ENCODE results near the gene GLDN. TPM values are rescaled to one million over a fixed set of nuclear protein-coding genes. Genes with fewer than 3 reads are reported as not detected.
A peak's percentile ranks its signal among the peaks of the same experiment; 100 is the strongest.

Gene GLDN
- polyA plus RNA-seq, 2 of the 4 experiments (the other 2 are of a cell fraction): 0.03 to 0.25 TPM

GRCh38 chr15:51380999-51381806, 39.7 kb downstream of the GLDN start:
- POLR2A ChIA-PET: interaction anchor here (0.7 kb wide), 1 partner anchor 218 kb away, joined by 5 read pairs; no protein-coding TSS in a partner anchor
- FAIRE-seq (peak; percentile 97), DNase-seq (ENCODE audit: low read depth in 1 of 2, low spot score in 1 of 2) (peak; percentile 72 to 78), ATAC-seq (peak; percentile 90 to 97)
- H3K4me2 ChIP-seq: no peak overlapping the region
- no peaks in the 10 kb centered on the region for H3K4me1 ChIP-seq
- no peak overlapping the region for H3K4me3 ChIP-seq
- H3K27ac ChIP-seq: no peak overlapping the region
- 34% methylated on average over 14 of the region's 14 CpGs for WGBS (ENCODE audit: missing lambda C conversion rate)
- no peaks in the 10 kb centered on the region for H3K9me3 ChIP-seq
- CTCF ChIA-PET: interaction anchor here (0.6 to 10.6 kb wide), 72 partner anchors 7 to 295 kb away, joined by 3 to 228 read pairs (median 4); partner anchors contain the start of gene GLDN
- TF ChIP-seq GATA3 (IDR thresholded peaks at IDR 0.05; ENCODE audit: borderline replicate concordance): no peak
- TF ChIP-seq, protein P1, sequence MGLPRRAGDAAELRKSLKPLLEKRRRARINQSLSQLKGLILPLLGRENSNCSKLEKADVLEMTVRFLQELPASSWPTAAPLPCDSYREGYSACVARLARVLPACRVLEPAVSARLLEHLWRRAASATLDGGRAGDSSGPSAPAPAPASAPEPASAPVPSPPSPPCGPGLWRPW (IDR thresholded peaks at IDR 0.05): no peak
- no peak for TF ChIP-seq RARB (CRISPR knock-in tag; IDR thresholded peaks at IDR 0.05)
- TF ChIP-seq SREBF2 (IDR thresholded peaks at IDR 0.05): no peak
- TF ChIP-seq TFCP2L1 (CRISPR knock-in tag; IDR thresholded peaks at IDR 0.05): no peak
- no peak for TF ChIP-seq ZNF302 (CRISPR knock-in tag; IDR thresholded peaks at IDR 0.05)
- no peak for TF ChIP-seq CEBPB (IDR thresholded peaks at IDR 0.05)
- no peak for TF ChIP-seq MAX (IDR thresholded peaks at IDR 0.05)
- no peak for TF ChIP-seq NPAS2 (CRISPR knock-in tag; IDR thresholded peaks at IDR 0.05; ENCODE audit: borderline replicate concordance)
- TF ChIP-seq EHMT2 (IDR thresholded peaks at IDR 0.05; ENCODE audit: low read depth): no peak
- TF ChIP-seq POLR2A (IDR thresholded peaks at IDR 0.05; ENCODE audit: low read length): no peak
- no peak for TF ChIP-seq RCOR1 (IDR thresholded peaks at IDR 0.05; ENCODE audit: low read depth, low read length)
- no peak for TF ChIP-seq RNF2 (IDR thresholded peaks at IDR 0.05; ENCODE audit: borderline replicate concordance, low read depth)
- no peak for TF ChIP-seq TP53 (CRISPR knock-in tag; IDR thresholded peaks at IDR 0.05)
- no peak for TF ChIP-seq REST (IDR thresholded peaks at IDR 0.05)
- TF ChIP-seq USF2 (IDR thresholded peaks at IDR 0.05): no peak
- no peak for TF ChIP-seq CHD4 (IDR thresholded peaks at IDR 0.05; ENCODE audit: borderline replicate concordance)
- TF ChIP-seq HOXB13 (CRISPR knock-in tag; IDR thresholded peaks at IDR 0.05; ENCODE audit: low read depth): no peak
- TF ChIP-seq, protein P2, sequence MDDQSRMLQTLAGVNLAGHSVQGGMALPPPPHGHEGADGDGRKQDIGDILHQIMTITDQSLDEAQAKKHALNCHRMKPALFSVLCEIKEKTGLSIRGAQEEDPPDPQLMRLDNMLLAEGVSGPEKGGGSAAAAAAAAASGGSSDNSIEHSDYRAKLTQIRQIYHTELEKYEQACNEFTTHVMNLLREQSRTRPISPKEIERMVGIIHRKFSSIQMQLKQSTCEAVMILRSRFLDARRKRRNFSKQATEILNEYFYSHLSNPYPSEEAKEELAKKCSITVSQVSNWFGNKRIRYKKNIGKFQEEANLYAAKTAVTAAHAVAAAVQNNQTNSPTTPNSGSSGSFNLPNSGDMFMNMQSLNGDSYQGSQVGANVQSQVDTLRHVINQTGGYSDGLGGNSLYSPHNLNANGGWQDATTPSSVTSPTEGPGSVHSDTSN (IDR thresholded peaks at IDR 0.05): no peak
- no peak for TF ChIP-seq MAZ (IDR thresholded peaks at IDR 0.05; ENCODE audit: borderline replicate concordance, low read depth, low read length)
- TF ChIP-seq, protein P3, sequence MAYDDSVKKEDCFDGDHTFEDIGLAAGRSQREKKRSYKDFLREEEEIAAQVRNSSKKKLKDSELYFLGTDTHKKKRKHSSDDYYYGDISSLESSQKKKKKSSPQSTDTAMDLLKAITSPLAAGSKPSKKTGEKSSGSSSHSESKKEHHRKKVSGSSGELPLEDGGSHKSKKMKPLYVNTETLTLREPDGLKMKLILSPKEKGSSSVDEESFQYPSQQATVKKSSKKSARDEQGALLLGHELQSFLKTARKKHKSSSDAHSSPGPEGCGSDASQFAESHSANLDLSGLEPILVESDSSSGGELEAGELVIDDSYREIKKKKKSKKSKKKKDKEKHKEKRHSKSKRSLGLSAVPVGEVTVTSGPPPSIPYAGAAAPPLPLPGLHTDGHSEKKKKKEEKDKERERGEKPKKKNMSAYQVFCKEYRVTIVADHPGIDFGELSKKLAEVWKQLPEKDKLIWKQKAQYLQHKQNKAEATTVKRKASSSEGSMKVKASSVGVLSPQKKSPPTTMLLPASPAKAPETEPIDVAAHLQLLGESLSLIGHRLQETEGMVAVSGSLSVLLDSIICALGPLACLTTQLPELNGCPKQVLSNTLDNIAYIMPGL (CRISPR knock-in tag; IDR thresholded peaks at IDR 0.05; ENCODE audit: borderline replicate concordance): no peak
- TF ChIP-seq ZC3H11A (IDR thresholded peaks at IDR 0.05): no peak
- no peak for TF ChIP-seq POLR2AphosphoS2 (conservative IDR thresholded peaks at IDR 0.05; ENCODE audit: low read length)
- TF ChIP-seq ZFP36 (IDR thresholded peaks at IDR 0.05; ENCODE audit: borderline replicate concordance, partially characterized antibody): no peak
- TF ChIP-seq FOSB (CRISPR knock-in tag; IDR thresholded peaks at IDR 0.05): no peak
- TF ChIP-seq, protein P4, sequence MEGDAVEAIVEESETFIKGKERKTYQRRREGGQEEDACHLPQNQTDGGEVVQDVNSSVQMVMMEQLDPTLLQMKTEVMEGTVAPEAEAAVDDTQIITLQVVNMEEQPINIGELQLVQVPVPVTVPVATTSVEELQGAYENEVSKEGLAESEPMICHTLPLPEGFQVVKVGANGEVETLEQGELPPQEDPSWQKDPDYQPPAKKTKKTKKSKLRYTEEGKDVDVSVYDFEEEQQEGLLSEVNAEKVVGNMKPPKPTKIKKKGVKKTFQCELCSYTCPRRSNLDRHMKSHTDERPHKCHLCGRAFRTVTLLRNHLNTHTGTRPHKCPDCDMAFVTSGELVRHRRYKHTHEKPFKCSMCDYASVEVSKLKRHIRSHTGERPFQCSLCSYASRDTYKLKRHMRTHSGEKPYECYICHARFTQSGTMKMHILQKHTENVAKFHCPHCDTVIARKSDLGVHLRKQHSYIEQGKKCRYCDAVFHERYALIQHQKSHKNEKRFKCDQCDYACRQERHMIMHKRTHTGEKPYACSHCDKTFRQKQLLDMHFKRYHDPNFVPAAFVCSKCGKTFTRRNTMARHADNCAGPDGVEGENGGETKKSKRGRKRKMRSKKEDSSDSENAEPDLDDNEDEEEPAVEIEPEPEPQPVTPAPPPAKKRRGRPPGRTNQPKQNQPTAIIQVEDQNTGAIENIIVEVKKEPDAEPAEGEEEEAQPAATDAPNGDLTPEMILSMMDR (IDR thresholded peaks at IDR 0.05): peak; percentile 96
- no peak for TF ChIP-seq CBX2 (IDR thresholded peaks at IDR 0.05; ENCODE audit: borderline replicate concordance, low read depth)
- peak; percentile 97 to 99 for TF ChIP-seq RAD21 (conservative IDR thresholded peaks at IDR 0.05 in 1 of 2, IDR thresholded peaks at IDR 0.05 in 1 of 2)
